Activated B cell treated with CpG ODN at 0.5 μM for 24 hours (primary cell): ENCODE data around the gene SH2D3A. TPM values are rescaled to one million over a fixed set of nuclear protein-coding genes. Genes with fewer than 3 reads are reported as not detected.
"Not testable (repeated sequence)": the region's sequence is repeated elsewhere in the genome, so short reads cannot be mapped to it uniquely, and the experiment has no call there.

Experiments used
- ATAC-seq: fragments of 200-7000 bp; cut with Tn5 transposase; one replicate; pipeline ENCODE4 v1.10.0; 2021; ENCODE audit warnings: low read depth, mild to moderate bottlenecking, moderate library complexity
- CTCF ChIA-PET: fragments of 350-600 bp; sonication (Branson Sonifier 250); formaldehyde crosslinking; loops from one replicate; lab custom pipeline; 2021; ENCODE audit warnings: antibody characterized with exemption; lab: Charles Lee
- POLR2A ChIA-PET: fragments of 350-600 bp; sonication (Branson Sonifier 250); formaldehyde crosslinking; loops from one replicate; lab custom pipeline; 2021; ENCODE audit warnings: antibody characterized with exemption; lab: Charles Lee
- DNase-seq: peaks from one replicate; pipeline ENCODE4 v3.0.0; 2022
- H3K27ac Mint-ChIP-seq: one replicate; pipeline ENCODE4 v1.8.0; 2020; ENCODE audit warnings: mixed read lengths
- H3K27me3 Mint-ChIP-seq: one replicate; pipeline ENCODE4 v1.8.0; 2021; ENCODE audit warnings: mixed read lengths
- H3K36me3 Mint-ChIP-seq: one replicate; pipeline ENCODE4 v1.8.0; 2021; ENCODE audit warnings: low read depth, mixed read lengths
- H3K4me1 Mint-ChIP-seq: one replicate; pipeline ENCODE4 v1.8.0; 2021; ENCODE audit warnings: mixed read lengths
- H3K4me3 Mint-ChIP-seq: one replicate; pipeline ENCODE4 v1.8.0; 2020; ENCODE audit warnings: mild to moderate bottlenecking, mixed read lengths
- H3K9me3 Mint-ChIP-seq: one replicate; pipeline ENCODE4 v1.8.0; 2020; ENCODE audit warnings: mixed read lengths
- CTCF ChIP-seq: fragments of 200-600 bp; IDR thresholded peaks from one replicate; pipeline ENCODE4 v1.8.0; 2022; ENCODE audit warnings: antibody characterized with exemption, mild to moderate bottlenecking
- intact Hi-C: fragments of 100-400 bp; cut with micrococcal nuclease; formaldehyde crosslinking; loops from one replicate; pipeline ENCODE4 v1.15.1; 2024
- total RNA-seq: library from RNA; stranded (reverse); gene quantifications from 2 replicates; pipeline ENCODE4 v1.2.3, GENCODE V29; 2022

SH2D3A gene
- total RNA-seq, 1 donor from 2014 or later: 22.6 TPM

- Mint-ChIP-seq H3K4me1 (peaks cover 36% of the 10 kb centered on the region), H3K9me3 (no peaks in the 10 kb centered on the region), H3K27me3 (no peaks in the 10 kb centered on the region), H3K36me3 (peaks cover 10% of the 10 kb centered on the region), H3K4me3 (peak overlapping the region; percentile 88), H3K27ac (peak overlapping the region; percentile 85)
- ChIA-PET CTCF (no interaction called here), POLR2A (interaction anchor here (10.1 kb wide), 1 partner anchor 37 kb away, joined by 333 read pairs; no protein-coding TSS in a partner anchor)
- intact Hi-C loops: loop anchor here (5.0 kb wide), 1 partner anchor 189 kb away; no protein-coding TSS in a partner anchor
- ATAC-seq (no peak), DNase-seq (no peak)
- TF ChIP-seq CTCF: no peak
Measured at GRCh38 chr19:6765738-6766356, 1.4 kb downstream of the SH2D3A start.

GRCh38 chr19:6762253-6762797, 4.9 kb downstream of the SH2D3A start:
- Mint-ChIP-seq H3K36me3 (peaks cover 19% of the 10 kb centered on the region), H3K4me1 (peaks cover 27% of the 10 kb centered on the region)
- POLR2A ChIA-PET, ATAC-seq, intact Hi-C loops, H3K9me3 Mint-ChIP-seq, H3K4me3 Mint-ChIP-seq, DNase-seq, H3K27me3 Mint-ChIP-seq, CTCF ChIA-PET, H3K27ac Mint-ChIP-seq: not testable (repeated sequence)

GRCh38 chr19:6761053-6761676, 6.1 kb downstream of the SH2D3A start:
- H3K27me3 Mint-ChIP-seq: no peaks in the 10 kb centered on the region
- no peaks in the 10 kb centered on the region for H3K9me3 Mint-ChIP-seq
- DNase-seq (no peak), ATAC-seq (peak; percentile 34)
- no peak overlapping the region for H3K27ac Mint-ChIP-seq
- H3K36me3 Mint-ChIP-seq: peaks cover 19% of the 10 kb centered on the region
- H3K4me3 Mint-ChIP-seq: no peak overlapping the region
- CTCF ChIA-PET: interaction anchor here (0.6 to 1.0 kb wide), 2 partner anchors 41 to 298 kb away, joined by 3 read pairs; no protein-coding TSS in a partner anchor
- no peak for TF ChIP-seq CTCF
- H3K4me1 Mint-ChIP-seq: peaks cover 24% of the 10 kb centered on the region
- intact Hi-C loops: no loop called here
- POLR2A ChIA-PET: interaction anchor here (0.7 to 1.2 kb wide), 3 partner anchors 12 to 40 kb away, joined by 3 read pairs; partner anchors contain the start of genes TRIP10 and VAV1

- DNase-seq (no peak), ATAC-seq (no peak)
- no peak for TF ChIP-seq CTCF
- Mint-ChIP-seq H3K4me1 (peaks cover 19% of the 10 kb centered on the region), H3K27ac (no peak overlapping the region), H3K27me3 (no peaks in the 10 kb centered on the region), H3K4me3 (no peak overlapping the region), H3K36me3 (peaks cover 19% of the 10 kb centered on the region), H3K9me3 (no peaks in the 10 kb centered on the region)
- CTCF ChIA-PET: no interaction called here
- POLR2A ChIA-PET: interaction anchor here (0.7 to 1.2 kb wide), 3 partner anchors 12 to 21 kb away, joined by 3 read pairs; partner anchors contain the start of genes TRIP10 and VAV1
- intact Hi-C loops: no loop called here
Measured at GRCh38 chr19:6760606-6761005, 6.6 kb downstream of the SH2D3A start.

GRCh38 chr19:6754653-6755463, 12.4 kb downstream of the SH2D3A start:
- no peak overlapping the region for H3K4me3 Mint-ChIP-seq
- TF ChIP-seq CTCF: no peak
- H3K4me1 Mint-ChIP-seq: peaks cover 35% of the 10 kb centered on the region
- no peak for DNase-seq
- H3K27ac Mint-ChIP-seq: no peak overlapping the region
- no peaks in the 10 kb centered on the region for H3K9me3 Mint-ChIP-seq
- H3K36me3 Mint-ChIP-seq: peaks cover 49% of the 10 kb centered on the region
- intact Hi-C loops: loop anchor here (5.0 kb wide), 2 partner anchors 383 to 473 kb away; partner anchors contain the start of gene ALKBH7
- ATAC-seq: no peak
- POLR2A ChIA-PET: interaction anchor here (1.7 to 2.6 kb wide), 4 partner anchors 9 to 48 kb away, joined by 5 to 25 read pairs (median 16); partner anchors contain the start of genes TRIP10 and VAV1
- H3K27me3 Mint-ChIP-seq: no peaks in the 10 kb centered on the region
- CTCF ChIA-PET: interaction anchor here (1.5 to 1.7 kb wide), 2 partner anchors 16 to 238 kb away, joined by 3 to 4 read pairs; no protein-coding TSS in a partner anchor
